SK-N-SH (cell line): ENCODE data around the gene CENATAC. TPM values are rescaled to one million over a fixed set of nuclear protein-coding genes. Genes with fewer than 3 reads are reported as not detected.

ENCODE experiments used
- EZH2phosphoT487 ChIP-seq: fragments of 200-600 bp; sonication (generic); IDR thresholded peaks from 2 replicates; pipeline ENCODE4 v1.6.1; 2017; ENCODE audit warnings: low read depth, mixed run types, mild to moderate bottlenecking, antibody characterized with exemption, moderate library complexity, borderline replicate concordance
- GATA2 ChIP-seq: sonication (generic); formaldehyde crosslinking; IDR thresholded peaks from 2 replicates; pipeline ENCODE4 v1.5.0; 2020; ENCODE audit warnings: mild to moderate bottlenecking, missing genetic modification reagents
- TAF1 ChIP-seq: IDR thresholded peaks from 2 replicates; pipeline ENCODE4 v1.6.1; 2012; ENCODE audit warnings: low read depth, mild to moderate bottlenecking, low read length, moderate library complexity, borderline replicate concordance
- TCF12 ChIP-seq: IDR thresholded peaks from 2 replicates; pipeline ENCODE4 v1.4.0; 2012
- polyA plus RNA-seq, 3 experiments: library from polyadenylated mRNA; depleted of rRNA; stranded (reverse); fragments of >200 nt; gene quantifications; 2 replicates each; pipeline ENCODE4 v1.2.3, GENCODE V29; 2012
- small RNA-seq, 7 experiments: library from RNA; depleted of rRNA; stranded (forward); fragments of <200 nt; gene quantifications; one replicate each; pipeline ENCODE3, GENCODE V24; 2012
- TF ChIP-seq, protein P1 (sequence below): fragments of 150-350 bp; IDR thresholded peaks from 2 replicates; pipeline ENCODE4 v1.6.1; 2016; ENCODE audit warnings: mild to moderate bottlenecking, low read depth, low read length

Gene CENATAC
- polyA plus RNA-seq, 1 of the 3 experiments (the other 2 are of a cell fraction): 16.0 TPM

DNA sequence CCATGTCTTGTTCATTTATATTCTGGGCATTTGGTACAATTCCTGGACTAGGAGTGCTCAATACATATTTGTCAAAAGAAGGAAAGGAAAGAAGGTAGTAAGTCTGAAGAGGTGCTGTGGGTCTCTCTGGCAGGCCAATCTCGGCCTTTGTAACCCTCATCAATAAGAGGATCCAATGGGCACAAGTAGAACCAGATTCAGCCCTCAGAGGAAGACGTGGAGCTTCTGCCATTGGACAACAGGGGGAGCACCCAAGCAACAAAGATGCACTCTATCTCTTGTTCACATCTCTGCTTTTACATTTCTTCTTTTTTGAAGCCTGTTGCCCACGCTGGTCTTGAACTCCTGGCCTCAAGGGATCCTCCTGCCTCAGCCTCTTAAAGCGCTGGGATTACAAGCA, 67.4 kb downstream of the CENATAC start (continued):
- TF ChIP-seq, protein P1, sequence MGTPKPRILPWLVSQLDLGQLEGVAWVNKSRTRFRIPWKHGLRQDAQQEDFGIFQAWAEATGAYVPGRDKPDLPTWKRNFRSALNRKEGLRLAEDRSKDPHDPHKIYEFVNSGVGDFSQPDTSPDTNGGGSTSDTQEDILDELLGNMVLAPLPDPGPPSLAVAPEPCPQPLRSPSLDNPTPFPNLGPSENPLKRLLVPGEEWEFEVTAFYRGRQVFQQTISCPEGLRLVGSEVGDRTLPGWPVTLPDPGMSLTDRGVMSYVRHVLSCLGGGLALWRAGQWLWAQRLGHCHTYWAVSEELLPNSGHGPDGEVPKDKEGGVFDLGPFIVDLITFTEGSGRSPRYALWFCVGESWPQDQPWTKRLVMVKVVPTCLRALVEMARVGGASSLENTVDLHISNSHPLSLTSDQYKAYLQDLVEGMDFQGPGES: no peak
- no peak for TF ChIP-seq TAF1
- TF ChIP-seq TCF12: no peak
- TF ChIP-seq EZH2phosphoT487: no peak
- TF ChIP-seq GATA2: peak; percentile 55
- TF ChIP-seq, all 33 proteins: peak for 4

Small RNAs within 50 kb of the gene (small RNA-seq; reads per million reads assigned to genes)
- 0 reads per million in 7 experiments for gene AP003392.2
- gene RF00017: 0 reads per million in 7 experiments
- gene RF00019: 0 reads per million in 7 experiments

Other genes starting within 250 kb of the CENATAC start
- 7.9 and 13.0 TPM in 2 replicates for gene DDX6, start 207.0 kb upstream of the CENATAC start, polyA plus RNA-seq (2012; rRNA removed)
- gene CXCR5, start 114.2 kb upstream of the CENATAC start, polyA plus RNA-seq (2012; rRNA removed): 0.02 TPM in 1 of 2 replicates, not detected in the other
- 4.5 and 12.1 TPM in 2 replicates for gene BCL9L, start 72.2 kb upstream of the CENATAC start, polyA plus RNA-seq (2012; rRNA removed)
- 0.15 and 0.21 TPM in 2 replicates for gene UPK2, start 41.8 kb upstream of the CENATAC start, polyA plus RNA-seq (2012; rRNA removed)
- gene FOXR1, start 26.4 kb upstream of the CENATAC start, polyA plus RNA-seq (2012; rRNA removed): not detected in 2 replicates
- gene RPS25, start 20.2 kb downstream of the CENATAC start, polyA plus RNA-seq (2012; rRNA removed): 2,335 and 2,688 TPM in 2 replicates
- gene TRAPPC4, start 20.6 kb downstream of the CENATAC start, polyA plus RNA-seq (2012; rRNA removed): 299 and 368 TPM in 2 replicates
- 21.8 and 22.1 TPM in 2 replicates for gene SLC37A4, start 32.7 kb downstream of the CENATAC start, polyA plus RNA-seq (2012; rRNA removed)
- gene HYOU1, start 59.1 kb downstream of the CENATAC start, polyA plus RNA-seq (2012; rRNA removed): 90.8 and 105 TPM in 2 replicates
- gene VPS11, start 69.7 kb downstream of the CENATAC start, polyA plus RNA-seq (2012; rRNA removed): 13.8 and 14.8 TPM in 2 replicates
- 69.4 and 77.4 TPM in 2 replicates for gene HMBS, start 86.7 kb downstream of the CENATAC start, polyA plus RNA-seq (2012; rRNA removed)
- 99.5 and 128 TPM in 2 replicates for gene DPAGT1, start 103.7 kb downstream of the CENATAC start, polyA plus RNA-seq (2012; rRNA removed)
- 7.6 and 8.6 TPM in 2 replicates for gene C2CD2L, start 109.2 kb downstream of the CENATAC start, polyA plus RNA-seq (2012; rRNA removed)
- gene HINFP, start 123.4 kb downstream of the CENATAC start, polyA plus RNA-seq (2012; rRNA removed): 21.8 and 36.1 TPM in 2 replicates
- gene ABCG4, start 150.9 kb downstream of the CENATAC start, polyA plus RNA-seq (2012; rRNA removed): 0.50 and 0.72 TPM in 2 replicates
- gene NLRX1, start 170.6 kb downstream of the CENATAC start, polyA plus RNA-seq (2012; rRNA removed): 13.7 and 13.8 TPM in 2 replicates
- not detected in 2 replicates for gene NHERF4, start 187.3 kb downstream of the CENATAC start, polyA plus RNA-seq (2012; rRNA removed)
- 9.5 and 10.4 TPM in 2 replicates for gene CBL, start 208.2 kb downstream of the CENATAC start, polyA plus RNA-seq (2012; rRNA removed)